Endothelial cell of umbilical vein (primary cell): Measurements from ENCODE around the gene FHOD3. TPM values are rescaled to one million over a fixed set of nuclear protein-coding genes. Genes with fewer than 3 reads are reported as not detected.
A peak's percentile ranks its signal among the peaks of the same experiment; 100 is the strongest.

Experiments used
- BruUV-seq: library from RNA; stranded (reverse); fragments of 400-500 nt; replicated peaks from 2 replicates; lab custom pipeline; 2021; lab: Mats Ljungman, UMichigan
- CTCF ChIA-PET: fragments of 300-600, 350-600 bp; sonication (Branson Sonifier 250); formaldehyde crosslinking; loops from one replicate; lab custom pipeline; 2021; ENCODE audit warnings: antibody characterized with exemption, inconsistent platforms; lab: Charles Lee
- POLR2A ChIA-PET: fragments of 300-600, 350-600 bp; sonication (Branson Sonifier 250); formaldehyde crosslinking; loops from one replicate; lab custom pipeline; 2021; ENCODE audit warnings: antibody characterized with exemption, inconsistent platforms; lab: Charles Lee
- DNase-seq: peaks from one replicate; pipeline ENCODE4 v3.0.0-alpha.2; 2011; ENCODE audit warnings: low read depth, low spot score
- FAIRE-seq: peaks from 2 replicates; lab custom pipeline; 2011; peaks lifted over from hg19 to GRCh38; lab: Jason Lieb, UNC
- H2AFZ ChIP-seq: 2 replicates; pipeline ENCODE4 v1.6.0; 2012; ENCODE audit warnings: low read depth, low read length, control low read depth, inconsistent platforms
- H3K27ac ChIP-seq: 2 replicates; pipeline ENCODE4 v1.5.1; 2011; ENCODE audit warnings: low read depth, mild to moderate bottlenecking, control low read depth, low read length, moderate library complexity; ENCODE audit not compliant: insufficient read depth
- H3K27me3 ChIP-seq, 2 experiments: 2 replicates each; pipeline versions ENCODE4 v1.6.0 to v1.6.1; 2011; ENCODE audit warnings: low read length in 2 of 2, mixed read lengths in 1 of 2; ENCODE audit not compliant: control insufficient read depth in 2 of 2, insufficient read depth in 2 of 2
- H3K36me3 ChIP-seq, 2 experiments: 2 replicates in 1 of 2; 3 replicates in 1 of 2; pipeline ENCODE4 v1.5.1; 2011; ENCODE audit warnings: low read length in 2 of 2, mild to moderate bottlenecking in 1 of 2, moderate library complexity in 1 of 2; ENCODE audit not compliant: control insufficient read depth in 2 of 2, insufficient read depth in 2 of 2; ENCODE audit errors: extremely low read depth in 1 of 2
- H3K4me1 ChIP-seq: 3 replicates; pipeline ENCODE4 v1.5.1; 2011; ENCODE audit warnings: mild to moderate bottlenecking, low read length; ENCODE audit not compliant: control insufficient read depth, insufficient read depth; ENCODE audit errors: extremely low read depth
- H3K4me2 ChIP-seq: 2 replicates; pipeline ENCODE4 v1.6.1; 2011; ENCODE audit warnings: low read length, control low read depth, mixed read lengths; ENCODE audit not compliant: insufficient read depth
- H3K4me3 ChIP-seq, 3 experiments: fragments of 200-600 bp in 1 of 3; sonication (generic), shearing (Covaris generic) in 1 of 3; replicated peaks in 1 of 3; 2 replicates each; pipeline ENCODE4 v1.5.1; 2011 to 2016; ENCODE audit warnings: control low read depth in 3 of 3, low read length in 3 of 3, mild to moderate bottlenecking in 2 of 3, inconsistent platforms in 1 of 3, low read depth in 1 of 3, moderate library complexity in 1 of 3; ENCODE audit not compliant: insufficient read depth in 1 of 3
- H3K79me2 ChIP-seq: 2 replicates; pipeline ENCODE4 v1.6.0; 2012; ENCODE audit warnings: low read length, inconsistent platforms; ENCODE audit not compliant: control insufficient read depth, insufficient read depth
- H3K9ac ChIP-seq: replicated peaks from 2 replicates; pipeline ENCODE3; 2011; ENCODE audit warnings: low read length, control low read depth; ENCODE audit not compliant: insufficient read depth; ENCODE audit errors: extremely low read depth
- H3K9me1 ChIP-seq: replicated peaks from 3 replicates; pipeline ENCODE4 v1.6.0; 2011; ENCODE audit warnings: mild to moderate bottlenecking, low read length; ENCODE audit not compliant: control insufficient read depth, insufficient read depth; ENCODE audit errors: extremely low read depth
- H3K9me3 ChIP-seq: replicated peaks from 2 replicates; pipeline ENCODE4 v1.5.1; 2012; ENCODE audit warnings: low read length, inconsistent platforms; ENCODE audit not compliant: control insufficient read depth, insufficient read depth
- H4K20me1 ChIP-seq: replicated peaks from 2 replicates; pipeline ENCODE3; 2011; ENCODE audit warnings: mild to moderate bottlenecking, low read length; ENCODE audit not compliant: control insufficient read depth, insufficient read depth; ENCODE audit errors: extremely low read depth
- CTCF ChIP-seq, 2 donors: IDR thresholded peaks; 1 replicate in 1 of 2; 2 replicates in 1 of 2; pipeline ENCODE4 v1.5.1; 2011; ENCODE audit warnings: low read length in 2 of 2, mild to moderate bottlenecking in 2 of 2, moderate library complexity in 2 of 2, control low read depth in 1 of 2, inconsistent platforms in 1 of 2, low read depth in 1 of 2; ENCODE audit not compliant: insufficient read depth in 1 of 2; ENCODE audit errors: extremely low read depth in 1 of 2
- EZH2 ChIP-seq: IDR thresholded peaks from 2 replicates; pipeline ENCODE4 v1.6.1; 2012; ENCODE audit warnings: borderline replicate concordance, low read depth, mild to moderate bottlenecking, moderate library complexity, low read length, inconsistent platforms; ENCODE audit not compliant: severe bottlenecking
- FOS ChIP-seq: IDR thresholded peaks from 2 replicates; pipeline ENCODE4 v1.6.1; 2011; ENCODE audit warnings: mild to moderate bottlenecking, low read length, moderate library complexity, borderline replicate concordance; ENCODE audit not compliant: insufficient read depth
- GATA2 ChIP-seq: IDR thresholded peaks from 2 replicates; pipeline ENCODE4 v1.7.0; 2011; ENCODE audit warnings: low read depth, mild to moderate bottlenecking, moderate library complexity, mixed read lengths, low read length; ENCODE audit not compliant: insufficient read length, insufficient read depth
- JUN ChIP-seq: IDR thresholded peaks from 2 replicates; pipeline ENCODE4 v1.6.1; 2011; ENCODE audit warnings: borderline replicate concordance, low read depth; ENCODE audit not compliant: insufficient read length, insufficient read depth
- MAX ChIP-seq: IDR thresholded peaks from 2 replicates; pipeline ENCODE4 v1.6.1; 2011; ENCODE audit not compliant: insufficient read depth, insufficient read length
- MYC ChIP-seq: IDR thresholded peaks from one replicate; pipeline ENCODE4 v1.6.1; 2011; ENCODE audit warnings: mild to moderate bottlenecking, low read depth, low read length
- POLR2A ChIP-seq: IDR thresholded peaks from 2 replicates; pipeline ENCODE4 v1.6.1; 2012; ENCODE audit warnings: low read depth, mild to moderate bottlenecking, control low read depth, low read length
- POLR2AphosphoS5 ChIP-seq: IDR thresholded peaks from 2 replicates; pipeline ENCODE4 v1.6.1; 2012; ENCODE audit warnings: low read depth, mild to moderate bottlenecking, control low read depth, low read length, moderate library complexity; ENCODE audit not compliant: insufficient read depth
- dilution Hi-C: fragments of 300-500 bp; cut with MboI; formaldehyde crosslinking; loops from one replicate; pipeline ENCODE4 v1.15.0; 2019; ENCODE audit warnings: low sequenced_read_pairs; ENCODE audit not compliant: extremely low pct_ligation_motif_present
- intact Hi-C: fragments of 100-400 bp; cut with micrococcal nuclease; formaldehyde crosslinking; loops from one replicate; pipeline ENCODE4 v1.10.0; 2022
- polyA plus RNA-seq, 4 experiments: library from polyadenylated mRNA; depleted of rRNA in 3 of 4; stranded (reverse) in 3 of 4; unstranded in 1 of 4; fragments of >200 nt; gene quantifications; 2 replicates each; pipeline versions ENCODE4 v1.2.1 to v1.2.3, GENCODE V29; 2011 to 2012; ENCODE audit warnings: missing spikeins in 1 of 4
- total RNA-seq: library from RNA; stranded (reverse); gene quantifications from 2 replicates; pipeline ENCODE4 v1.2.3, GENCODE V29; 2021

Gene FHOD3
- total and polyA plus RNA-seq, 2 donors (not counting 3 experiments of a cell fraction or from before 2014, with no cell fraction given), result 0.06 to 1.5 TPM

GRCh38 chr18:36580874-36581750 is 283.6 kb downstream of the FHOD3 start:
- no peaks in the 10 kb centered on the region for H4K20me1 ChIP-seq
- ChIA-PET POLR2A (no interaction called here), CTCF (no interaction called here)
- H3K79me2 ChIP-seq, result no peaks in the 10 kb centered on the region
- no peaks in the 10 kb centered on the region for H3K4me1 ChIP-seq
- H3K36me3 ChIP-seq, result no peaks in the 10 kb centered on the region
- H2AFZ ChIP-seq, result no peak overlapping the region
- H3K9me1 ChIP-seq, result no peaks in the 10 kb centered on the region
- dilution Hi-C loops (no loop called here), intact Hi-C loops (no loop called here)
- no peak for DNase-seq
- H3K9ac ChIP-seq, result no peak overlapping the region
- no peak for TF ChIP-seq MYC
- TF ChIP-seq FOS, result peak; percentile 22
- no peak overlapping the region for H3K27ac ChIP-seq
- FAIRE-seq, result no peak
- H3K27me3 ChIP-seq, result no peaks in the 10 kb centered on the region
- BruUV-seq, result no TSS peak
- no peak overlapping the region for H3K4me2 ChIP-seq
- no peak overlapping the region for H3K4me3 ChIP-seq
- H3K9me3 ChIP-seq, result no peaks in the 10 kb centered on the region

GRCh38 chr18:36582988-36583745 is 285.7 kb downstream of the FHOD3 start:
- FAIRE-seq, result no peak
- dilution Hi-C loops, result no loop called here

More at GRCh38 chr18:36582988-36583745, 285.7 kb downstream of the FHOD3 start:
- DNase-seq, result no peak
- Histone ChIP-seq H3K9ac (no peak overlapping the region), H3K79me2 (no peaks in the 10 kb centered on the region), H3K4me2 (no peak overlapping the region), H3K4me3 (no peak overlapping the region), H2AFZ (no peak overlapping the region), H3K27ac (no peak overlapping the region), H3K36me3 (no peaks in the 10 kb centered on the region), H4K20me1 (no peaks in the 10 kb centered on the region), H3K9me3 (no peaks in the 10 kb centered on the region), H3K27me3 (no peaks in the 10 kb centered on the region), H3K9me1 (no peaks in the 10 kb centered on the region), H3K4me1 (no peaks in the 10 kb centered on the region)
- no TSS peak for BruUV-seq
- intact Hi-C loops, result no loop called here
- ChIA-PET POLR2A (no interaction called here), CTCF (no interaction called here)
- TF ChIP-seq MYC, result no peak
- no peak for TF ChIP-seq CTCF (IDR thresholded peaks at IDR 0.05; ENCODE audit: extremely low read depth in 1 of 2, insufficient read depth in 1 of 2, low read depth in 1 of 2, low read length in 2 of 2)
- no peak for TF ChIP-seq MAX
- TF ChIP-seq POLR2AphosphoS5, result no peak
- TF ChIP-seq JUN, result no peak
- TF ChIP-seq GATA2, result no peak
- no peak for TF ChIP-seq EZH2
- TF ChIP-seq FOS, result no peak
- TF ChIP-seq POLR2A, result no peak
